Thoracic aorta (tissue), 2 donors: ENCODE results near the gene EBF4. TPM values are rescaled to one million over a fixed set of nuclear protein-coding genes. Genes with fewer than 3 reads are reported as not detected.

Source experiments
- ATAC-seq: fragments of 150-250 bp; one replicate; pipeline ENCODE4 v1.8.0; 2017; ENCODE audit warnings: low read depth; ENCODE audit not compliant: insufficient number of reproducible peaks, low FRiP score
- DNase-seq: peaks from one replicate; pipeline ENCODE4 v3.0.0-alpha.2; 2020; ENCODE audit warnings: low spot score
- H3K27ac ChIP-seq, 2 donors: fragments of 200-600 bp; sonication (generic); 1 replicate in 1 of 2; 2 replicates in 1 of 2; pipeline ENCODE4 v1.5.1; 2016; ENCODE audit warnings: mild to moderate bottlenecking in 2 of 2, moderate library complexity in 2 of 2
- H3K27me3 ChIP-seq: fragments of 200-600 bp; sonication (generic); replicated peaks from 2 replicates; pipeline ENCODE4 v1.6.0; 2016; ENCODE audit warnings: mild to moderate bottlenecking; ENCODE audit not compliant: insufficient read depth
- H3K36me3 ChIP-seq: fragments of 200-600 bp; sonication (generic); one replicate; pipeline ENCODE4 v1.5.1; 2016
- H3K4me1 ChIP-seq, 2 donors: fragments of 200-600 bp; sonication (generic); 1 replicate in 1 of 2; 2 replicates in 1 of 2; pipeline versions ENCODE4 v1.5.1 to v1.6.0; 2016; ENCODE audit warnings: low read depth in 2 of 2, mild to moderate bottlenecking in 1 of 2; ENCODE audit not compliant: control insufficient read depth in 1 of 2
- H3K4me3 ChIP-seq: fragments of 200-600 bp; sonication (generic); 2 replicates; pipeline ENCODE4 v1.5.1; 2016; ENCODE audit warnings: mild to moderate bottlenecking
- H3K9me3 ChIP-seq: fragments of 200-600 bp; sonication (generic); 2 replicates; pipeline ENCODE4 v1.5.1; 2016
- total RNA-seq, 2 donors: library from RNA; depleted of rRNA; stranded (reverse); fragments of >200 nt; gene quantifications; one replicate each; pipeline versions ENCODE4 v1.1.0 to v1.2.3, GENCODE V29; 2016
- TF ChIP-seq, protein P1 (sequence below): fragments of 200-600 bp; sonication (generic); IDR thresholded peaks from one replicate; pipeline ENCODE4 v1.5.1; 2019; ENCODE audit warnings: antibody characterized with exemption

The EBF4 gene
- total RNA-seq, 2 donors from 2014 or later = 14.1 to 16.6 TPM

DNA sequence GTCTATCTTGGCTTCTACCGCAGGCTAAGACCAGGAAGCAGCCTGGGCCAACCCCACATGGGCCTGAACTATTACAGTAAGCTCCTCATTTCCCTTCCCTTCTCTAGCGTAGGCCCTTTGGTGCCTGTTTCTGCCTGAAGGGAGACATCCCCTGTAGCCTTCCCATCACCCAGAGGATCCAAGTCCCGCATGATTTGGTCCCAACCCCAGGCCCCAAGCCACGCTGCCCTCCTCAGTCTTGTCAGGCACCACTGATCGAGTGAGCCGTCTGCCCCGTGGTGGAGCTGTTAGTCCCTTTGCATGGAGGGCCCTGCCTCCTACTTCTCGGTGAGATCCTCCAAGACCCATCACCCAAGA is 46.4 kb downstream of the EBF4 start:
- no peak for ATAC-seq
- no peaks in the 10 kb centered on the region for H3K27me3 ChIP-seq
- TF ChIP-seq, protein P1, sequence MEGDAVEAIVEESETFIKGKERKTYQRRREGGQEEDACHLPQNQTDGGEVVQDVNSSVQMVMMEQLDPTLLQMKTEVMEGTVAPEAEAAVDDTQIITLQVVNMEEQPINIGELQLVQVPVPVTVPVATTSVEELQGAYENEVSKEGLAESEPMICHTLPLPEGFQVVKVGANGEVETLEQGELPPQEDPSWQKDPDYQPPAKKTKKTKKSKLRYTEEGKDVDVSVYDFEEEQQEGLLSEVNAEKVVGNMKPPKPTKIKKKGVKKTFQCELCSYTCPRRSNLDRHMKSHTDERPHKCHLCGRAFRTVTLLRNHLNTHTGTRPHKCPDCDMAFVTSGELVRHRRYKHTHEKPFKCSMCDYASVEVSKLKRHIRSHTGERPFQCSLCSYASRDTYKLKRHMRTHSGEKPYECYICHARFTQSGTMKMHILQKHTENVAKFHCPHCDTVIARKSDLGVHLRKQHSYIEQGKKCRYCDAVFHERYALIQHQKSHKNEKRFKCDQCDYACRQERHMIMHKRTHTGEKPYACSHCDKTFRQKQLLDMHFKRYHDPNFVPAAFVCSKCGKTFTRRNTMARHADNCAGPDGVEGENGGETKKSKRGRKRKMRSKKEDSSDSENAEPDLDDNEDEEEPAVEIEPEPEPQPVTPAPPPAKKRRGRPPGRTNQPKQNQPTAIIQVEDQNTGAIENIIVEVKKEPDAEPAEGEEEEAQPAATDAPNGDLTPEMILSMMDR = no peak

DNA sequence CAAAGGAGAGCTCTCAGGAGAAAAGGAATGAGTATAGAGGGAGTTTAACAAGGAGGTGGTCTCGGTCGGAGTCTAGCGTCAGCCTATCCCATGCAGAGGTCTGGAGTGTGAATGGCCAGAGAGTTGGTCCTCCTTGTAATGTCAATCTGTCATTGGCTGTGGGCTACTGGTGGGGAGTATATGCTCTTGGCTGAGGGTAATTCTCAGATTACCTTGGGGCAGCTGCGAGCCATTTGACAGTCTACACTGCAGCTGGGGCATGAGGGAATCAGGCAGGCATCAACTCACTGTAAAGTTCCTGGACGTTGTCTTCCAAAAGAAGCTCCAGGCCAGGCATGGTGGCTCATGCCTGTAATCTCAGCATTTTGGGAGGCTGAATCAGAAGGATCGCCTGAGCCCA is 48.1 kb downstream of the EBF4 start:
- ATAC-seq (no peak), DNase-seq (no peak)
- Histone ChIP-seq H3K27me3 (no peaks in the 10 kb centered on the region), H3K4me3 (no peak overlapping the region), H3K36me3 (no peaks in the 10 kb centered on the region), H3K9me3 (no peaks in the 10 kb centered on the region), H3K27ac (no peak overlapping the region), H3K4me1 (no peaks in the 10 kb centered on the region)
- TF ChIP-seq, protein P1 = no peak

More for the DNA sequence above, 46.4 kb downstream of the EBF4 start:
- H3K36me3 ChIP-seq = no peaks in the 10 kb centered on the region
- DNase-seq = no peak
- H3K4me3 ChIP-seq = no peak overlapping the region
- no peaks in the 10 kb centered on the region for H3K4me1 ChIP-seq
- no peaks in the 10 kb centered on the region for H3K9me3 ChIP-seq
- H3K27ac ChIP-seq = no peak overlapping the region

DNA sequence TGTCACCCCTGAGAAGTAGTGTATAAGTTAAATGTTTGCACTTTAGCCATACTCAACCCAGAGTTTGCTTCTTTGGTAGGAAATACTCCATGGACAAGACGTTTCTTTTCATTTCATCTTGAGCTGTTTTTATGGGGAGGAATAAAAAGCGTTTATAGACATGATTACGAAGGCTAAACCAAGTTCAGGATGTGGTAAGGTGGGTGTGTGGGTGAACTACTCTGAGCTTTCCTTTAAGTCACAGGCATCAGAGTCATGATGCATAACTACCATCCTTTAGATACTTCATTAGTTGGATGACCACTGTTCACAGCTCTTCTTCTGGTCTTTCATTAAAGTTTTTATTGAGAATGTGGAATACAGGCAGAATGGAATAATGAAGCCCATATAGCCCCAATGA is 48.9 kb downstream of the EBF4 start:
- TF ChIP-seq, protein P1 = no peak
- Histone ChIP-seq H3K9me3 (no peaks in the 10 kb centered on the region), H3K36me3 (no peaks in the 10 kb centered on the region), H3K4me3 (no peak overlapping the region), H3K4me1 (no peaks in the 10 kb centered on the region), H3K27ac (no peak overlapping the region), H3K27me3 (no peaks in the 10 kb centered on the region)
- ATAC-seq = no peak
- DNase-seq = no peak

DNA sequence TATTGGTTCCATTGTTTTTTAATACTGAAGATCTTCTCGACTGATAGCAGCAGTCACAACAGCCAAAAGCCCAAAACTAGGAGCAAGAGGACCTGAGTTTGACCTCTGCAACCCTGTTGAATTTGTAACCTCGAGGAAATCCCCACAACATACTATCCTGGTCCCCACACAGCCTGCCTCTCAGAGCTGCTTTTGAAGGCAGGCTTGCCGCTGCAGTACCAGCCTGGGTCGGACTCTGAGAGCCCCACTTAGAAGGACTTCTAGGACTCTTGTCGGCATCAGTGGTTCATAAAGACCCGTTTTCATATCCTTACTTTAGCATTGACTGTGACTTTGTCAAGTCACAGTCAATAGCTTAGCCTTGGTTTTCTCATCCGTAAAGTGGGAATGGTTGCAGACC is 49.3 kb downstream of the EBF4 start:
- Histone ChIP-seq H3K27me3 (no peaks in the 10 kb centered on the region), H3K9me3 (no peaks in the 10 kb centered on the region), H3K4me3 (no peak overlapping the region), H3K36me3 (no peaks in the 10 kb centered on the region), H3K27ac (no peak overlapping the region), H3K4me1 (no peaks in the 10 kb centered on the region)
- TF ChIP-seq, protein P1 = no peak
- ATAC-seq = no peak
- no peak for DNase-seq

DNA sequence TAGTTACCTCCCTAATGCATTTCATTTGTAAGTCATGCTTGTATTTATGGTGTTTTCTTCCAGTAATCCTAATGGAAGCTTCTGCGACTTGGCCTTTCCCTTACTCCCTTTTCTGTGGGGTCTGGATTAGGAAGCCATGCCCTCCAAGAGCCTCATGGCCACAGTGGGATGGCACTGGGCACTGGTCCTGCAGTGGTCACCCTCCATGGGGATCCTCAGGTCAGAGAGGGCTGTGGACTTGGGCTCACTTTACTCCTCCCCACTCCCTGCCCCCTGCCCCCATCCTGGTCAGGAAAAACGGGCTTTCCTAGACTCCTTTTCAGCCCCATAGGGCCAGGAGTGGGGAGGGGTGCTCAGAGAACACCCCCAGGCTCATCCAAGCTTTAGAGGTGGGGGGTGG is 49.9 kb downstream of the EBF4 start:
- Histone ChIP-seq H3K36me3 (no peaks in the 10 kb centered on the region), H3K27me3 (no peaks in the 10 kb centered on the region), H3K27ac (no peak overlapping the region), H3K4me3 (no peak overlapping the region), H3K9me3 (no peaks in the 10 kb centered on the region), H3K4me1 (no peaks in the 10 kb centered on the region)
- no peak for DNase-seq
- TF ChIP-seq, protein P1 = no peak
- no peak for ATAC-seq
